ENCODE measurements around the gene MAMLD1.

GRCh38 chrX:150364347-150365050, 1.4 kb downstream of the MAMLD1 start:
- TF ChIP-seq GATA2 (IDR thresholded peaks at IDR 0.05; ENCODE audit: low read depth, low read length), result no peak
- TF ChIP-seq GATA3 (IDR thresholded peaks at IDR 0.05; ENCODE audit: low read depth, low read length), result no peak
